BJ (cell line): ENCODE data around the gene LRRC34. TPM values are rescaled to one million over a fixed set of nuclear protein-coding genes. Genes with fewer than 3 reads are reported as not detected.

Experiments used
- CTCF ChIA-PET: fragments of 350-600 bp; formaldehyde crosslinking; extraction: SDS; loops from one replicate; lab custom pipeline; 2021; ENCODE audit warnings: antibody characterized with exemption, inconsistent platforms; lab: Yijun Ruan, JAX
- POLR2A ChIA-PET: fragments of 300-600 bp; sonication (Branson Sonifier 250); formaldehyde crosslinking; extraction: SDS; loops from one replicate; lab custom pipeline; 2021; ENCODE audit warnings: antibody characterized with exemption; lab: Charles Lee
- DNase-seq: peaks from one replicate; pipeline ENCODE4 v3.0.0-alpha.2; 2011; ENCODE audit warnings: low read depth
- H3K27me3 ChIP-seq: 2 replicates; pipeline ENCODE4 v1.6.0; 2011; ENCODE audit warnings: low read length; ENCODE audit not compliant: control insufficient read depth, insufficient read depth
- H3K36me3 ChIP-seq: 2 replicates; pipeline ENCODE4 v1.5.1; 2011; ENCODE audit warnings: low read length; ENCODE audit not compliant: control insufficient read depth, insufficient read depth
- H3K4me3 ChIP-seq: 2 replicates; pipeline ENCODE4 v1.5.1; 2011; ENCODE audit warnings: low read depth, mild to moderate bottlenecking, control low read depth, low read length
- polyA plus RNA-seq: library from polyadenylated mRNA; depleted of rRNA; stranded (reverse); fragments of >200 nt; gene quantifications from 2 replicates; pipeline ENCODE4 v1.2.3, GENCODE V29; 2011
- TF ChIP-seq, protein P1 (sequence below): IDR thresholded peaks from 2 replicates; pipeline ENCODE4 v1.5.1; 2011; ENCODE audit warnings: low read depth, mild to moderate bottlenecking, control low read depth, inconsistent platforms, low read length, moderate library complexity; ENCODE audit not compliant: insufficient read depth

The LRRC34 gene
- polyA plus RNA-seq, 1 experiment, result 1.6 TPM

- Histone ChIP-seq H3K4me3 (no peak overlapping the region), H3K36me3 (no peaks in the 10 kb centered on the region), H3K27me3 (no peaks in the 10 kb centered on the region)
- ChIA-PET CTCF (interaction anchor here (1.7 kb wide), 1 partner anchor 9 kb away, joined by 4 read pairs; no protein-coding TSS in a partner anchor), POLR2A (no interaction called here)
- DNase-seq, result no peak
- TF ChIP-seq, protein P1, sequence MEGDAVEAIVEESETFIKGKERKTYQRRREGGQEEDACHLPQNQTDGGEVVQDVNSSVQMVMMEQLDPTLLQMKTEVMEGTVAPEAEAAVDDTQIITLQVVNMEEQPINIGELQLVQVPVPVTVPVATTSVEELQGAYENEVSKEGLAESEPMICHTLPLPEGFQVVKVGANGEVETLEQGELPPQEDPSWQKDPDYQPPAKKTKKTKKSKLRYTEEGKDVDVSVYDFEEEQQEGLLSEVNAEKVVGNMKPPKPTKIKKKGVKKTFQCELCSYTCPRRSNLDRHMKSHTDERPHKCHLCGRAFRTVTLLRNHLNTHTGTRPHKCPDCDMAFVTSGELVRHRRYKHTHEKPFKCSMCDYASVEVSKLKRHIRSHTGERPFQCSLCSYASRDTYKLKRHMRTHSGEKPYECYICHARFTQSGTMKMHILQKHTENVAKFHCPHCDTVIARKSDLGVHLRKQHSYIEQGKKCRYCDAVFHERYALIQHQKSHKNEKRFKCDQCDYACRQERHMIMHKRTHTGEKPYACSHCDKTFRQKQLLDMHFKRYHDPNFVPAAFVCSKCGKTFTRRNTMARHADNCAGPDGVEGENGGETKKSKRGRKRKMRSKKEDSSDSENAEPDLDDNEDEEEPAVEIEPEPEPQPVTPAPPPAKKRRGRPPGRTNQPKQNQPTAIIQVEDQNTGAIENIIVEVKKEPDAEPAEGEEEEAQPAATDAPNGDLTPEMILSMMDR, result no peak
These were observed 25.9 kb upstream of the LRRC34 start for GRCh38 chr3:169838511-169839030.

- ChIA-PET CTCF (no interaction called here), POLR2A (no interaction called here)
- DNase-seq, result no peak
- Histone ChIP-seq H3K27me3 (no peaks in the 10 kb centered on the region), H3K4me3 (no peak overlapping the region), H3K36me3 (no peaks in the 10 kb centered on the region)
- TF ChIP-seq, protein P1, result no peak
These were observed 24.2 kb upstream of the LRRC34 start for GRCh38 chr3:169836942-169837275.

GRCh38 chr3:169836078-169836941, 23.6 kb upstream of the LRRC34 start:
- DNase-seq, result no peak
- no peaks in the 10 kb centered on the region for H3K27me3 ChIP-seq
- ChIA-PET CTCF (no interaction called here), POLR2A (no interaction called here)
- no peak overlapping the region for H3K4me3 ChIP-seq
- H3K36me3 ChIP-seq, result no peaks in the 10 kb centered on the region
- TF ChIP-seq, protein P1, result no peak

DNA sequence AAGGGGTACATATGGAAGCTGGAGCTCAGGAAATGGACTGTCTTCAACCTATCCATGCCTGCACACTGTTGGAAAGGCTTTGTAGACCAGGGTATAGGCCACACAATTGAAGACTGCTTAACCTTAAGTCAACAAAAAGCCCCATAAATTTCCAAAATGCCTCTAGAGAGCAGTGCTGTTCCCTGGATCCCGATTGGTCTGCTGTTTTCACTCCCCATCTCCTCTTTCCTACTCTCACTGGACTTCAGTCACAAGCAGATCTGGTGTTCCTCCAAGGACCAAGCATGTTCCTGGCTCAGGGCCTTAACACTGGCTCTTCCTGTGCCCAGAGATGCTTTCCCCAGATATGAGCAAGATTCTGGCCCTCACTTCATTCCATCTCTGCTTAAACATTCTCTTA, 22.8 kb upstream of the LRRC34 start:
- Histone ChIP-seq H3K4me3 (no peak overlapping the region), H3K27me3 (no peaks in the 10 kb centered on the region), H3K36me3 (no peaks in the 10 kb centered on the region)
- DNase-seq, result no peak
- ChIA-PET CTCF (no interaction called here), POLR2A (no interaction called here)
- TF ChIP-seq, protein P1, result no peak

DNA sequence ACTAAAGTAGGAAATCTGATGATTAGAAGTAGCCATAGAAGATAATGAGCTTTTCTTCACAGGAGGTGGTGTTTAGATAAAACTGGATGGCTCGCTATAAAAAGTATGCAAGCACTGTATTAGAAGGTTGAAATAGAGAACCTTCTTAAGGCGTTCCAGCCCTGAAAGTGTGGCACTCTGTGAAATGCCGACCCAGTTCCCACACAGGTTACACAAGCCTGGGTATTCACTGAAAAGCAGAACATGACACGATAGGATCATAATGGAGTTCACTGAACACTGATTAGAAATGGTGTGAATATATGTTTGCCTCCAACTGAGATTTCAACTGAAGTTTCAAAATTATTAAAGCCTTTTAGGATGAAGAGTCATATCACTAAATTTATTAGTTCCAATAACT, 15.0 kb upstream of the LRRC34 start:
- ChIA-PET CTCF (no interaction called here), POLR2A (no interaction called here)
- Histone ChIP-seq H3K4me3 (no peak overlapping the region), H3K27me3 (no peaks in the 10 kb centered on the region), H3K36me3 (no peaks in the 10 kb centered on the region)
- TF ChIP-seq, protein P1, result no peak
- no peak for DNase-seq
